ENCODE data around the gene ABRAXAS1. TPM values are rescaled to one million over a fixed set of nuclear protein-coding genes. Genes with fewer than 3 reads are reported as not detected.
A peak's percentile ranks its signal among the peaks of the same experiment; 100 is the strongest.

Gene ABRAXAS1
- total and polyA plus RNA-seq, 2 experiments from 2014 or later: 3.9 to 18.0 TPM

DNA sequence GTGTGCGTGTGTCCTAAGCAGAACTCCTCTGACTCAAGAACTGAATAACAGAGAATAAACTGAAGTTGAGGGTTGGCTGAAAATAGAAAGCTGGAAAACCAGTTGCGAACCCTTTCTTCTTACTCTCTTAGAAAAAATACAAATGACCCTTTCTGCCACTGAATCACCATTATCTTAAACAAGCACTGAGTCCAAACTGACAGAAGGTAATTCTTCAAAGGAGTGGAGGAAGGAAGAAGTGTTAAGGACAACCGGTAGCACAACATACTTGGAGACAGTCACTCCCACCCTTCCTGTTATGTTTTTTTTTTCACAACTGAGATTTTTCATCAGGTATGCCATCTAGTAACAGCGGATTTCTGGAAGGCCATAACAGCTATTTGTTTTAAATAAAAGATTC lies 67.3 kb downstream of the ABRAXAS1 start:
- Histone ChIP-seq H3K36me3 (replicated peaks; ENCODE audit: insufficient read depth, low read depth) (no peaks in the 10 kb centered on the region), H3K27me3 (no peaks in the 10 kb centered on the region), H3K79me2 (no peaks in the 10 kb centered on the region), H3K4me2 (no peak overlapping the region), H3K27ac (peak overlapping the region; percentile 48), H3K4me1 (ENCODE audit: insufficient read depth) (peaks cover 4% of the 10 kb centered on the region), H2AFZ (no peak overlapping the region), H3K4me3 (no peak overlapping the region), H3K9me2 (replicated peaks; ENCODE audit: insufficient read depth) (no peaks in the 10 kb centered on the region), H3K9me3 (ENCODE audit: low read depth) (no peaks in the 10 kb centered on the region), H4K20me1 (ENCODE audit: insufficient read depth, poor library complexity, severe bottlenecking) (no peaks in the 10 kb centered on the region)
- DNase-seq (ENCODE audit: low spot score): peak; percentile 29
- 68% methylated on average over 4 of the region's 4 CpGs for WGBS (ENCODE audit: low lambda C conversion rate, missing lambda C conversion rate)
- TF ChIP-seq EZH2phosphoT487 (IDR thresholded peaks at IDR 0.05; ENCODE audit: low read depth, severe bottlenecking, unreplicated experiment) (no peak), EZH2 (IDR thresholded peaks at IDR 0.05; ENCODE audit: borderline replicate concordance) (no peak), CTCF (IDR thresholded peaks at IDR 0.05; ENCODE audit: poor library complexity) (no peak)

GRCh38 chr4:83413676-83414075 lies 71.2 kb downstream of the ABRAXAS1 start:
- Histone ChIP-seq H3K27ac (no peak overlapping the region), H3K36me3 (replicated peaks; ENCODE audit: insufficient read depth, low read depth) (no peaks in the 10 kb centered on the region), H3K79me2 (no peaks in the 10 kb centered on the region), H3K4me3 (no peak overlapping the region), H3K9me3 (ENCODE audit: low read depth) (no peaks in the 10 kb centered on the region), H3K9me2 (replicated peaks; ENCODE audit: insufficient read depth) (no peaks in the 10 kb centered on the region), H3K27me3 (no peaks in the 10 kb centered on the region), H2AFZ (no peak overlapping the region), H3K4me2 (no peak overlapping the region), H4K20me1 (ENCODE audit: insufficient read depth, poor library complexity, severe bottlenecking) (no peaks in the 10 kb centered on the region), H3K4me1 (ENCODE audit: insufficient read depth) (peaks cover 4% of the 10 kb centered on the region)
- TF ChIP-seq CTCF (IDR thresholded peaks at IDR 0.05; ENCODE audit: poor library complexity): no peak
- no peak for TF ChIP-seq EZH2phosphoT487 (IDR thresholded peaks at IDR 0.05; ENCODE audit: low read depth, severe bottlenecking, unreplicated experiment)
- TF ChIP-seq EZH2 (IDR thresholded peaks at IDR 0.05; ENCODE audit: borderline replicate concordance): no peak
- 97% methylated on average over 2 of the region's 2 CpGs for WGBS (ENCODE audit: low lambda C conversion rate, missing lambda C conversion rate)
- DNase-seq (ENCODE audit: low spot score): no peak

Other genes starting within 250 kb of the ABRAXAS1 start
- 13.4 and 15.3 TPM in 2 replicates for gene COQ2, start 200.3 kb downstream of the ABRAXAS1 start, total RNA-seq
- gene COQ2, start 200.3 kb downstream of the ABRAXAS1 start, polyA plus RNA-seq: 16.4 and 18.6 TPM in 2 replicates
- 1.7 and 3.7 TPM in 2 replicates for gene HPSE, start 150.3 kb downstream of the ABRAXAS1 start, total RNA-seq
- 3.8 and 8.0 TPM in 2 replicates for gene HPSE, start 150.3 kb downstream of the ABRAXAS1 start, polyA plus RNA-seq
- gene HELQ, start 29.3 kb downstream of the ABRAXAS1 start, total RNA-seq: 12.4 and 14.2 TPM in 2 replicates
- gene HELQ, start 29.3 kb downstream of the ABRAXAS1 start, polyA plus RNA-seq: 8.0 and 15.4 TPM in 2 replicates
- 20.1 and 30.9 TPM in 2 replicates for gene MRPS18C, start 29.0 kb downstream of the ABRAXAS1 start, total RNA-seq
- gene MRPS18C, start 29.0 kb downstream of the ABRAXAS1 start, polyA plus RNA-seq: 70.0 and 89.1 TPM in 2 replicates
- gene GPAT3, start 51.0 kb upstream of the ABRAXAS1 start, total RNA-seq: 4.4 and 8.9 TPM in 2 replicates
- 3.2 and 3.3 TPM in 2 replicates for gene GPAT3, start 51.0 kb upstream of the ABRAXAS1 start, polyA plus RNA-seq